Mucosa of rectum (tissue), 2 donors: ENCODE data around the gene CUBN.

Experiments
- H3K27ac ChIP-seq, 2 donors: one replicate each; pipeline ENCODE4 v1.7.0; 2013; ENCODE audit warnings: inconsistent platforms in 2 of 2, low read depth in 2 of 2, low read length in 2 of 2
- H3K27me3 ChIP-seq, 2 donors: one replicate each; pipeline ENCODE4 v1.7.0; 2013; ENCODE audit warnings: low read length in 2 of 2; ENCODE audit not compliant: control insufficient read depth in 2 of 2, insufficient read depth in 2 of 2
- H3K36me3 ChIP-seq, 2 donors: one replicate each; pipeline ENCODE4 v1.7.0; 2013; ENCODE audit warnings: low read length in 2 of 2; ENCODE audit not compliant: control insufficient read depth in 2 of 2, insufficient read depth in 2 of 2
- H3K4me1 ChIP-seq, 2 donors: one replicate each; pipeline ENCODE4 v1.7.0; 2013; ENCODE audit warnings: low read length in 2 of 2, mild to moderate bottlenecking in 1 of 2; ENCODE audit not compliant: control insufficient read depth in 2 of 2, insufficient read depth in 2 of 2
- H3K4me3 ChIP-seq, 2 donors: one replicate each; pipeline ENCODE4 v1.7.0; 2013; ENCODE audit warnings: low read length in 2 of 2
- H3K9ac ChIP-seq, 2 donors: one replicate each; pipeline ENCODE4 v1.7.0; 2013; ENCODE audit warnings: low read length in 2 of 2, low read depth in 1 of 2, mild to moderate bottlenecking in 1 of 2
- H3K9me3 ChIP-seq, 2 donors: one replicate each; pipeline ENCODE4 v1.7.0; 2013; ENCODE audit warnings: low read length in 2 of 2; ENCODE audit not compliant: control insufficient read depth in 2 of 2
- donor health status: healthy.
- donor health status: Normal muscosa, but diverticular disease.

CUBN gene

DNA sequence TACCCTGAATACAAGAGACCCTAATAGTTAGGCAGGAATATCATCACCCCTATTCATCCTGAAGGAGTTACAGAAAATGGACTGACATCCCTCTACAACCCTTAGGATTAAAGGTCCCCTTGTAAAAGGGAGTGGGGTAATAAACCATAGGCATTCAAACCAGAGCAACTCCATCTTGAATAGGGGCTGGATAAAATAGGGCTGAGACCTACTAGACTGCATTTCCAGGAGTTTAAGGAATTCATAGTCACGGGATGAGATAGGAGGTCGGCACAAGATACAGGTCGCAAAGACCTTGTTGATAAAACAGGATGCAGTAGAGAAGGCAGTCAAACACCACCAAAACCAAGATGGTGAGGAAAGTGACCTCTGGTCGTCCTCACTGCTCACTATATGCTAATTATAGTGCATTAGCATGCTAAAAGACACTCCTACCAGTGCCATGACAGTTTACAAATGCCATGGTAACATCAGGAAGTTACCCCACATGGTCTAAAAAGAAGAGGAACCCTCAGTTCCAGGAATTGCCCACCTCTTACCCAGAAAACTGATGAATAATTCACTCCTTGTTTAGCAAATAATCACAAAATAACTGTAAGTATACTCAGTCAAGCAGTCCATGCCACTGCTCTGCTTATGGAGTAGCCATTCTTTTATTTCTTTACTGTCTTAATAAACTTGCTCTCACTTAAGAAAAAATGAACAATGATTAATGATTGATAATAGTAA is 37.2 kb downstream of the CUBN start:
- H3K27me3 ChIP-seq, result no peaks in the 10 kb centered on the region
- H3K9me3 ChIP-seq, result no peaks in the 10 kb centered on the region
- no peak overlapping the region for H3K9ac ChIP-seq
- H3K27ac ChIP-seq, result no peak overlapping the region
- no peak overlapping the region for H3K4me3 ChIP-seq
- H3K36me3 ChIP-seq, result no peaks in the 10 kb centered on the region
- no peaks in the 10 kb centered on the region for H3K4me1 ChIP-seq

DNA sequence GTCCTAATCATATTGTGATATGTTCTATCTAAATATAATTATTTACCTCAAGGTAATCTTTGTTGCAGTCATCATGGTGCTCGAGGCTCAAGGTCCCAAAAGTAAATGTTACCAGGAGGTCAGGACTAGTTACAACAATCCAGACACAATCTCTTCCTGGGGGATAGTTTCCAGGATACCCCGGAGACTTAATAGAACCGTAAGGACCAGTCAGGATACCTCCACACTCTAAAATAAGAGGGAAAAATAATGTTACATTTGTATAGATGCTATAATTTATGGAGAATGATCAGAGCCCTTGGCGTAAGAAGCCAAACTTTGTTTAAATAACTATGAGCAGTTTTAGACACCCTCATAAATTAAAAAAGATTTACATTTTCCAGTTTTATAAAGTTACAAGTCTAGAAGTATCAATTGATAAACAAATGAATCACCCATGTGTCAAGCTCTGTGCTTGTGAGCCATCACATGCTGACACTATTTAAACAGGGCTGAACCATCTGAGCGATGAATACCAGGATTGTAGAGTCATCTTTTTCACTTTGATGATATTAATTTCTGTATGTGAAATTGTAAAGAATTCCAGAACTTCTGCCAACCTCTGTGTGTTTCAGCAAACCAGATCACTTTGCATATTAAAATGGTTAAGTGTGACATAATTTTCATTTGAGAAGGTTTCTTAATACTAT is 41.3 kb downstream of the CUBN start:
- Histone ChIP-seq H3K4me3 (no peak overlapping the region), H3K4me1 (no peaks in the 10 kb centered on the region), H3K27ac (no peak overlapping the region), H3K27me3 (no peaks in the 10 kb centered on the region), H3K36me3 (no peaks in the 10 kb centered on the region), H3K9ac (no peak overlapping the region), H3K9me3 (no peaks in the 10 kb centered on the region)

DNA sequence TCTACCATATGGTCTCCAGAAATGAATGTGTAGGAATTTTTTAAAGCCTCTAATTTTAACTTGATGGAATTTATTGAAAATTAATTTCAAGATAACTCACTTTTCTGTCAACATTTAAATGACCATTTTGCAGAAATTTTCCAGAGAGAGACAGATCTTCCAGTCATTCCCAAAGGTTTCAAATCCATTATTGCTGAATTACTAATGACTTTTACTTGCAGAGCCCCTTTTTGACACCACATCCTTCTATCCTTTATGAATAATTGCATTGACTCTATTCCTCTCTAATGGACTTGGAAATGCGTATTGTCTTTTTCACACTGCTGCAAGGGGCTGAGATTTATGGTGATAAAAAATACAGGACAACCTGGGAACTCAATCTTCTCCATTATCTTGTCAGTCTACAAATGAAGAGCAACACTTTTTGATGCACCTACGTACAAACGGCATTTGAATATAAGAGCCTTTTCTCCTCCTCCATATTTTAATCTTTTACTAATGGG is 42.7 kb downstream of the CUBN start:
- H3K9ac ChIP-seq, result no peak overlapping the region
- H3K27me3 ChIP-seq, result no peaks in the 10 kb centered on the region
- no peaks in the 10 kb centered on the region for H3K9me3 ChIP-seq
- no peaks in the 10 kb centered on the region for H3K4me1 ChIP-seq
- H3K4me3 ChIP-seq, result no peak overlapping the region
- no peak overlapping the region for H3K27ac ChIP-seq
- no peaks in the 10 kb centered on the region for H3K36me3 ChIP-seq

DNA sequence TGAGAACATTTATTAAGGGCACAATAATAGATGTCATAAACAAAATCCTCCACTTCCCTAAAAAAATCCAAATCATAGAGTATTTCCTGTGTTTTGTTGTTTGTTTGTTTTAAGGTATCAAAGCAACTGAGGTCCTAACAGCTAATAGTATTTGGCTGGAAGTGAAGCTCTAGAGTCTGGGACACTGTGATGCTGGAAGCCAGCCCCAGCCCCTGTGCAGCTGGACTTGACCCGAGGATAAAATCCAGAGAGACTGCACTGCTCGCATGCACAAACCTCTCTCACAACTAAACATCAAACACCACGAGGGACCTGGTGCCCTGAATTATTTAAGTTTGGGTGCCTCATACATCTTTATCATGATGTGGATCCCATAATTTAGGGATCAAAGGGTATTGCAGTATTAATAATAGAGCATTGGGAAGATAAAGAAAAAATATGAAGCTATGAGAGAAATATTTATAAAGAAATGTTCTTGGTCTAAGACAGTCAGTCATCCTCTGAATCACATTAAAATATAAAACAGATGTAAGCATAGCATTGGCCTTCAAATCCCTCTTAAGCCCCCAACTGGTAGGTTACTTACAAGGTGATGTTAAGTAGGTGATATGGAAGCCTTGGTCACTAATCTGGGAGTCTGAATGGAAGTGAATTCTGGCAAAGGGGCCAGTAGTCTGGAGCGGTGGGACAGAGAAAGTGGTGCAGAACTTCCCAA is 44.4 kb downstream of the CUBN start:
- H3K9me3 ChIP-seq, result no peaks in the 10 kb centered on the region
- no peak overlapping the region for H3K9ac ChIP-seq
- H3K27ac ChIP-seq, result no peak overlapping the region
- H3K4me3 ChIP-seq, result no peak overlapping the region
- H3K4me1 ChIP-seq, result no peaks in the 10 kb centered on the region
- H3K36me3 ChIP-seq, result no peaks in the 10 kb centered on the region
- H3K27me3 ChIP-seq, result no peaks in the 10 kb centered on the region

DNA sequence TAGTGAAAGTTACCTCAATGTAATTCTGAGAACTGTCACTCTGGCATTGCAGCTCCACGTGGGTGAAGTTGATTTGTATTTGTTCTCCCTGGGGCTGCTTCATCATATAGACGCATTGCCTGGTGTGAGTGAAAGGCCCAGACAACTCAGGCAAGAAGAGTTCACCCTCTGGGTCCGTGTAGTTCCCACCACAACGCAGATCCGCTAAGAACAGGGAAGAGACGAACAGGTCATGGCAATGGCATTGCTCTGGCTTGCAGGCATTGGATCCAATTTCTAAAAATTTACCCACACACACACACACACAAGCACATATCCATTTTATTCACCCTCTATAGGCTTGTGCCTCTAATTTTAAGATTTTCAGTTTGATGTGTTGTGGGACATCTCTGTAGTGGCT is 45.4 kb downstream of the CUBN start:
- no peaks in the 10 kb centered on the region for H3K9me3 ChIP-seq
- H3K9ac ChIP-seq, result no peak overlapping the region
- H3K27me3 ChIP-seq, result no peaks in the 10 kb centered on the region
- H3K4me3 ChIP-seq, result no peak overlapping the region
- H3K27ac ChIP-seq, result no peak overlapping the region
- no peaks in the 10 kb centered on the region for H3K4me1 ChIP-seq
- H3K36me3 ChIP-seq, result no peaks in the 10 kb centered on the region

DNA sequence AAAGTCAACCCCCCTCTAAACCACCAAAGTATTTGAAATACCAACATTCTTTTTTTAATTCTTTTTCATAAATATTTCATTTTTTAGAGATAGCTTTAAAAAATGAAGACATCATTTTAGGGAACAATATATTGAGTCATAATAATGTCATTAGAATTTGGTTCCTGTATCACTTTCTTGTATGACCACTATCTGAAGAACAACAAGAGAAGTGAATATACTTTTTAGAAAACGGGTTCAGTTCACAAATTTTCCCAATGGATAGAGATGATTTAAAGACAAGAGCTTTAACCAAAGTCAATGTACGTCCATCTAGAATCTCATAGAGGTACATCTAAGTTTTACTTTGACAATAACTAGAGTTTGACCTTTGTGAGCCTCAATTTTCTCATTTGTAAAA is 48.2 kb downstream of the CUBN start:
- Histone ChIP-seq H3K9me3 (no peaks in the 10 kb centered on the region), H3K36me3 (no peaks in the 10 kb centered on the region), H3K4me3 (no peak overlapping the region)

DNA sequence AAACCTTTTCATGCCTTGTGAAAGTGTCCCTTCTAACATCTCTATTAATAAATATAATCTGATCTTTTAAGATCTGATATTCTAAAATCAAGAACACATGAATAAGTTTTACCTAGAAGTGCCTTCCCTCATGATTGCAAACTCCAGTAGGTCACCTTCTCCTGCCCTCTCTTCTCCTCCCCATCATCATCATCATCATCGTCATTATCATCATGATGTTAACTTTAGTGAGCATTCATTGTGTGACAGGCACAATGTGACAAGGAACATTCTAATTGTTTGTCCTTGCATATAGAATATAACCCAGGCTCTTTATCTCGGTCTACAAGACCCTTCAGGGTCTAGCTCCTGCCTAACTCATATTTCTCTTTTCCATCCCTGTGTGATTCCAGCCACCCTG is 51.7 kb downstream of the CUBN start:
- no peak overlapping the region for H3K4me3 ChIP-seq
- H3K27ac ChIP-seq, result no peak overlapping the region
- no peaks in the 10 kb centered on the region for H3K4me1 ChIP-seq
- H3K36me3 ChIP-seq, result no peaks in the 10 kb centered on the region
- H3K9me3 ChIP-seq, result no peaks in the 10 kb centered on the region
- no peaks in the 10 kb centered on the region for H3K27me3 ChIP-seq
- H3K9ac ChIP-seq, result no peak overlapping the region

More for the DNA sequence above, 48.2 kb downstream of the CUBN start:
- no peaks in the 10 kb centered on the region for H3K27me3 ChIP-seq
- H3K9ac ChIP-seq, result no peak overlapping the region
- no peaks in the 10 kb centered on the region for H3K4me1 ChIP-seq
- H3K27ac ChIP-seq, result no peak overlapping the region

DNA sequence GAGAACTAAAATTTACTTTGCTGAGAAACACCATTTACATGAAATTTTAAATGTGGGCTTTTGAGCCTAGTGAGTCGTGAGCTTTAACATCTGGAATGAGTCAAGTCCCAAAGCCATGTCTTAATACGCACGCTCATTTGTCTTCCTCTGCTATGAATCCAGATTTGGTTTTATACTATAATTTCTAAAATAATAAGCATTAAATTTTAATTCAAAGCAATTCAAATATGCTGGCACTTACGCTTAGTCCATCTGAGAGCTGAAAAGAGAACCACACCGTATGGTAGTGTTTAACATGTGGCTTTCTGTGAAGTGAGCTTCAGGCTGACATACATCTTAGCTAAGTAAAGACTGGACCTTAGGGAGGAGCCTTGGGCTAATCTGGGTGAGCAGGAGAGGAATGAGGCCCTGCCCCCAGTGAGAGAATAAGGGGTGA is 52.2 kb downstream of the CUBN start:
- Histone ChIP-seq H3K36me3 (no peaks in the 10 kb centered on the region), H3K27ac (no peak overlapping the region), H3K27me3 (no peaks in the 10 kb centered on the region), H3K9ac (no peak overlapping the region), H3K9me3 (no peaks in the 10 kb centered on the region), H3K4me3 (no peak overlapping the region), H3K4me1 (no peaks in the 10 kb centered on the region)

DNA sequence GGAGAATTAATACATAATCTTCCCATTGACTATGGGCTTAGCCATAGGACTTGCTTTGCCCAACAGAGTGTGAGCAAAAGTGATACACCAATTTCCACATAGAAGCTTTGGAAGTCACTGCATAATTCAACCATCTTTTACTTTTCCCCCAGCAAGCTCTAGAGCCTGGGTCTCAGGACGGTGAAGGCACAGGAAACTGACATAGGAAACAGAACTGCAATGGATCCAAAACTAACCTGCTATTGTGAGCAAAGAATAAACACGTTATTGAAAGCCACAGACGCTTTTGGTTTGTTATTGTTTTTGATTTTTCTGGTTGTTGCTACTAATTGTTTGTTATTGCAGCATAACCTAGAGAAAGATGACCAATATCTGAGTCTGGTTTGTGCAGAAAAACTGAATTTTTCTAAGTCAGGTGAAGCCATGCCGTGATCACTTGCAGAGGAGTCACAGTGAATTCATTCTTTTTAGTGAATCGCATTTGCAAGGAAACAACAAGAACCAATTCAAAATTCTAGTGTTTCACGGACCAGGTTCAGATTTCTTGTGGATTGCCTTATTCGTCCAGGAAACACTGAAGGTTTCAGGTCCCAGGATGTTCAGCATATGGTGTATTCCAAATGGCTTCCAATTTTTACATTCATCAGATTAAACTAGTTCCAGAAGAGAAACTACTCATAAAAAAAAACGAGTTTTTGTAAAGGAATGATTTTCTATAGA is 52.8 kb downstream of the CUBN start:
- Histone ChIP-seq H3K36me3 (no peaks in the 10 kb centered on the region), H3K27me3 (no peaks in the 10 kb centered on the region), H3K9me3 (no peaks in the 10 kb centered on the region), H3K4me3 (no peak overlapping the region), H3K4me1 (no peaks in the 10 kb centered on the region), H3K27ac (no peak overlapping the region), H3K9ac (no peak overlapping the region)
